ENCODE results near the gene AP3S2. TPM values are rescaled to one million over a fixed set of nuclear protein-coding genes. Genes with fewer than 3 reads are reported as not detected.
"Not testable (repeated sequence)": the region's sequence is repeated elsewhere in the genome, so short reads cannot be mapped to it uniquely, and the experiment has no call there.

AP3S2 gene
- total and polyA plus RNA-seq, 7 donors = 24.1 to 88.5 (median 33.5) TPM

- no peaks in the 10 kb centered on the region for H3K27me3 ChIP-seq
- intact Hi-C loops (cut with DNase I) = loop anchor here (5.0 to 10.0 kb wide), 2 partner anchors 174 to 337 kb away; partner anchors contain the start of genes CIB1 and GDPGP1
- H3K4me3 ChIP-seq = no peak overlapping the region
- 79 to 83% methylated on average over 2 of the region's 2 CpGs for WGBS, 2 donors
- no peak for DNase-seq
- no peak overlapping the region for H3K27ac ChIP-seq
- H3K4me1 ChIP-seq = peaks cover 0 to 5% (median 3%) of the 10 kb centered on the region in 4 donors
- TF ChIP-seq EP300 (IDR thresholded peaks at IDR 0.05) = no peak
- no peak for TF ChIP-seq POLR2A (IDR thresholded peaks at IDR 0.05)
- TF ChIP-seq CTCF (IDR thresholded peaks at IDR 0.05) = no peak
- TF ChIP-seq POLR2AphosphoS5 (IDR thresholded peaks at IDR 0.05) = no peak
- H3K9me3 ChIP-seq = no peaks in the 10 kb centered on the region
- H3K36me3 ChIP-seq = peaks cover 10 to 31% (median 17%) of the 10 kb centered on the region in 4 donors
These were observed 4.4 kb upstream of the AP3S2 start for GRCh38 chr15:89898146-89898545.

- TF ChIP-seq EP300 (IDR thresholded peaks at IDR 0.05) (no peak), POLR2AphosphoS5 (IDR thresholded peaks at IDR 0.05) (no peak), CTCF (IDR thresholded peaks at IDR 0.05) (no peak), POLR2A (IDR thresholded peaks at IDR 0.05) (no peak)
- peaks cover 4 to 10% (median 7%) of the 10 kb centered on the region in 4 donors for H3K36me3 ChIP-seq
- H3K27ac ChIP-seq = peak overlapping the region; percentile 86 to 93 (median 90)
- no peaks in the 10 kb centered on the region for H3K9me3 ChIP-seq
- peak overlapping the region; percentile 79 to 91 (median 80) for H3K4me3 ChIP-seq
- intact Hi-C loops (cut with DNase I) = loop anchor here (2.0 to 10.0 kb wide), 2 partner anchors 108 to 342 kb away; partner anchors contain the start of genes CIB1, GDPGP1 and ZNF710
- 14 to 29% methylated on average over 6 of the region's 6 CpGs for WGBS, 2 donors
- no peaks in the 10 kb centered on the region for H3K27me3 ChIP-seq
- peaks cover 0 to 20% (median 15%) of the 10 kb centered on the region in 4 donors for H3K4me1 ChIP-seq
- DNase-seq = no peak
These were observed 767 bp downstream of the AP3S2 start for GRCh38 chr15:89893027-89893426.

- H3K36me3 ChIP-seq = peaks cover 18 to 57% (median 28%) of the 10 kb centered on the region in 4 donors
These were observed 5.5 kb downstream of the AP3S2 start for GRCh38 chr15:89888214-89888804.

GRCh38 chr15:89885611-89886010 is 8.2 kb downstream of the AP3S2 start:
- 94 to 98% methylated on average over 2 of the region's 2 CpGs for WGBS, 2 donors
- Histone ChIP-seq H3K4me3 (no peak overlapping the region), H3K9me3 (no peaks in the 10 kb centered on the region), H3K27ac (no peak overlapping the region), H3K36me3 (peaks cover 18 to 83% (median 30%) of the 10 kb centered on the region in 4 donors), H3K27me3 (no peaks in the 10 kb centered on the region), H3K4me1 (no peaks in the 10 kb centered on the region)
- TF ChIP-seq EP300 (IDR thresholded peaks at IDR 0.05) = no peak
- intact Hi-C loops (cut with DNase I) = no loop called here
- no peak for DNase-seq

More at GRCh38 chr15:89888214-89888804, 5.5 kb downstream of the AP3S2 start:
- intact Hi-C loops (cut with DNase I) = no loop called here
- no peaks in the 10 kb centered on the region for H3K27me3 ChIP-seq
- no peak for DNase-seq
- no peak overlapping the region for H3K4me3 ChIP-seq
- TF ChIP-seq POLR2A (IDR thresholded peaks at IDR 0.05) = no peak
- TF ChIP-seq CTCF (IDR thresholded peaks at IDR 0.05) = no peak
- TF ChIP-seq EP300 (IDR thresholded peaks at IDR 0.05) = no peak
- TF ChIP-seq POLR2AphosphoS5 (IDR thresholded peaks at IDR 0.05) = no peak
- no peaks in the 10 kb centered on the region for H3K9me3 ChIP-seq
- whole genome bisulfite sequencing, 2 donors = 44 to 69% methylated on average over 4 of the region's 4 CpGs
- H3K27ac ChIP-seq = no peak overlapping the region
- H3K4me1 ChIP-seq = peaks cover 0 to 17% (median 13%) of the 10 kb centered on the region in 4 donors

- intact Hi-C loops (cut with DNase I); H3K27ac ChIP-seq; H3K4me1 ChIP-seq; H3K9me3 ChIP-seq; DNase-seq; H3K27me3 ChIP-seq; H3K4me3 ChIP-seq: not testable (repeated sequence)
- peaks cover 18 to 86% (median 30%) of the 10 kb centered on the region in 4 donors for H3K36me3 ChIP-seq
- WGBS, 2 donors = 64 to 82% methylated on average over 3 of the region's 3 CpGs
These were observed 8.6 kb downstream of the AP3S2 start for GRCh38 chr15:89885179-89885578.
